Upper lobe of left lung (tissue), 6 donors: ENCODE results near the gene RBFOX2. TPM values are rescaled to one million over a fixed set of nuclear protein-coding genes. Genes with fewer than 3 reads are reported as not detected.
A peak's percentile ranks its signal among the peaks of the same experiment; 100 is the strongest.

Experiments used
- ATAC-seq, 2 donors: fragments of 200-7000 bp; cut with Tn5 transposase; one replicate each; pipeline ENCODE4 v1.9.1; 2022; ENCODE audit warnings: mild to moderate bottlenecking in 2 of 2, moderate library complexity in 2 of 2; ENCODE audit not compliant: low FRiP score in 2 of 2
- DNase-seq, 2 donors: peaks; one replicate each; pipeline ENCODE4 v3.0.0-alpha.2; 2019 to 2020
- H3K27ac ChIP-seq, 4 donors: fragments of 200-600 bp; sonication (generic); one replicate each; pipeline ENCODE4 v1.5.1; 2016 to 2019
- H3K27me3 ChIP-seq, 4 donors: fragments of 200-600 bp; sonication (generic); one replicate each; pipeline ENCODE4 v1.5.1; 2017 to 2019
- H3K36me3 ChIP-seq, 4 donors: fragments of 200-600 bp; sonication (generic); one replicate each; pipeline ENCODE4 v1.5.1; 2016 to 2019
- H3K4me1 ChIP-seq, 4 donors: fragments of 200-600 bp; sonication (generic); one replicate each; pipeline ENCODE4 v1.5.1; 2018 to 2019
- H3K4me3 ChIP-seq, 4 donors: fragments of 200-600 bp; sonication (generic); one replicate each; pipeline ENCODE4 v1.5.1; 2017 to 2019; ENCODE audit warnings: mild to moderate bottlenecking in 2 of 4, moderate library complexity in 1 of 4
- H3K9me3 ChIP-seq, 4 donors: fragments of 200-600 bp; sonication (generic); one replicate each; pipeline ENCODE4 v1.5.1; 2018 to 2019
- CTCF ChIP-seq, 6 experiments: fragments of 450-650 bp in 4 of 6; fragments of 200-600 bp in 2 of 6; sonication (generic) in 2 of 6; IDR thresholded peaks; one replicate each; pipeline ENCODE4 v1.5.1; 2016 to 2019; ENCODE audit warnings: antibody characterized with exemption in 6 of 6
- EP300 ChIP-seq, 4 donors: sonication (generic); formaldehyde crosslinking; IDR thresholded peaks; one replicate each; pipeline ENCODE4 v1.5.1; 2017; ENCODE audit warnings: antibody characterized with exemption in 4 of 4, control low read depth in 2 of 4
- POLR2A ChIP-seq, 4 donors: fragments of 450-650 bp; IDR thresholded peaks; one replicate each; pipeline ENCODE4 v1.5.1; 2016 to 2017; ENCODE audit warnings: antibody characterized with exemption in 4 of 4, mild to moderate bottlenecking in 2 of 4
- POLR2AphosphoS5 ChIP-seq, 2 donors: sonication (generic); formaldehyde crosslinking; IDR thresholded peaks; one replicate each; pipeline ENCODE4 v1.5.1; 2017; ENCODE audit warnings: antibody characterized with exemption in 2 of 2
- WGBS, 2 donors: methylation state at CpG; one replicate each; pipeline ENCODE4 v1.1.5; 2017 to 2018; 5-methylcytosine and 5-hydroxymethylcytosine counted together
- total RNA-seq, 6 donors: library from RNA; depleted of rRNA in 4 of 6; stranded (reverse); fragments of >200 nt in 4 of 6; gene quantifications; one replicate each; pipeline versions ENCODE4 v1.1.0 to v1.2.1, GENCODE V29; 2016 to 2021
- donor health status: DM: no; HTN: no; CAD: no; lungs with moderate emphysema.
- donor health status: DM: no; HTN: yes; CAD: no; lungs with severe emphysema.

Gene RBFOX2
- total RNA-seq, 6 donors from 2014 or later = 47.8 to 86.4 (median 54.5) TPM

- no peak for DNase-seq
- Histone ChIP-seq H3K4me3 (no peak overlapping the region), H3K9me3 (no peaks in the 10 kb centered on the region), H3K27me3 (no peaks in the 10 kb centered on the region), H3K36me3 (peaks cover 0 to 9% (median 4%) of the 10 kb centered on the region in 4 donors), H3K4me1 (no peaks in the 10 kb centered on the region), H3K27ac (no peak overlapping the region)
- ATAC-seq = no peak
- WGBS, 2 donors = 91 to 94% methylated on average over 5 of the region's 5 CpGs
- TF ChIP-seq CTCF (IDR thresholded peaks at IDR 0.05) = no peak
- TF ChIP-seq EP300 (IDR thresholded peaks at IDR 0.05) = no peak
- no peak for TF ChIP-seq POLR2A (IDR thresholded peaks at IDR 0.05)
- TF ChIP-seq POLR2AphosphoS5 (IDR thresholded peaks at IDR 0.05) = no peak
These were observed 292.5 kb downstream of the RBFOX2 start for GRCh38 chr22:35736166-35736565.

- TF ChIP-seq CTCF (IDR thresholded peaks at IDR 0.05) = no peak
- TF ChIP-seq EP300 (IDR thresholded peaks at IDR 0.05) = no peak
- no peak for TF ChIP-seq POLR2AphosphoS5 (IDR thresholded peaks at IDR 0.05)
- TF ChIP-seq POLR2A (IDR thresholded peaks at IDR 0.05) = no peak
- DNase-seq = no peak
- Histone ChIP-seq H3K27ac (no peak overlapping the region), H3K36me3 (peaks cover 0 to 9% (median 3%) of the 10 kb centered on the region in 4 donors), H3K4me3 (no peak overlapping the region), H3K4me1 (no peaks in the 10 kb centered on the region), H3K27me3 (no peaks in the 10 kb centered on the region), H3K9me3 (no peaks in the 10 kb centered on the region)
- no peak for ATAC-seq
- 85 to 94% methylated on average over 1 of the region's 1 CpG for WGBS, 2 donors
These were observed 293.1 kb downstream of the RBFOX2 start for GRCh38 chr22:35735542-35735941.

- 72 to 85% methylated on average over 7 of the region's 7 CpGs for WGBS, 2 donors
These were observed 294.2 kb downstream of the RBFOX2 start for GRCh38 chr22:35734517-35734827.

GRCh38 chr22:35733791-35734516 is 294.7 kb downstream of the RBFOX2 start:
- no peaks in the 10 kb centered on the region for H3K27me3 ChIP-seq
- H3K27ac ChIP-seq = no peak overlapping the region
- no peaks in the 10 kb centered on the region for H3K9me3 ChIP-seq
- ATAC-seq = peak in 1 of 2 donors; percentile 38
- no peak overlapping the region for H3K4me3 ChIP-seq
- TF ChIP-seq EP300 (IDR thresholded peaks at IDR 0.05) (no peak), POLR2A (IDR thresholded peaks at IDR 0.05) (no peak), CTCF (IDR thresholded peaks at IDR 0.05) (no peak), POLR2AphosphoS5 (IDR thresholded peaks at IDR 0.05) (no peak)
- H3K36me3 ChIP-seq = peaks cover 0 to 7% (median 3%) of the 10 kb centered on the region in 4 donors
- DNase-seq = no peak
- WGBS, 2 donors = 73 to 76% methylated on average over 6 to 7 of the region's 7 CpGs
- H3K4me1 ChIP-seq = no peaks in the 10 kb centered on the region

More at GRCh38 chr22:35734517-35734827, 294.2 kb downstream of the RBFOX2 start:
- Histone ChIP-seq H3K9me3 (no peaks in the 10 kb centered on the region), H3K4me3 (no peak overlapping the region), H3K36me3 (peaks cover 0 to 9% (median 3%) of the 10 kb centered on the region in 4 donors), H3K27me3 (no peaks in the 10 kb centered on the region), H3K4me1 (no peaks in the 10 kb centered on the region), H3K27ac (no peak overlapping the region)
- no peak for DNase-seq
- no peak for TF ChIP-seq EP300 (IDR thresholded peaks at IDR 0.05)
- TF ChIP-seq POLR2AphosphoS5 (IDR thresholded peaks at IDR 0.05) = no peak
- TF ChIP-seq CTCF (IDR thresholded peaks at IDR 0.05) = no peak
- no peak for TF ChIP-seq POLR2A (IDR thresholded peaks at IDR 0.05)
- no peak for ATAC-seq

- H3K4me3 ChIP-seq = no peak overlapping the region
- H3K27ac ChIP-seq = no peak overlapping the region
- WGBS, 2 donors = 82 to 94% methylated on average over 10 of the region's 10 CpGs
- H3K36me3 ChIP-seq = peaks cover 0 to 6% (median 0%) of the 10 kb centered on the region in 4 donors
- no peaks in the 10 kb centered on the region for H3K4me1 ChIP-seq
- ATAC-seq (no peak), DNase-seq (no peak)
- H3K27me3 ChIP-seq = no peaks in the 10 kb centered on the region
- H3K9me3 ChIP-seq = no peaks in the 10 kb centered on the region
- TF ChIP-seq CTCF (IDR thresholded peaks at IDR 0.05) (no peak), POLR2A (IDR thresholded peaks at IDR 0.05) (no peak), EP300 (IDR thresholded peaks at IDR 0.05) (no peak), POLR2AphosphoS5 (IDR thresholded peaks at IDR 0.05) (no peak)
These were observed 295.6 kb downstream of the RBFOX2 start for GRCh38 chr22:35733036-35733435.
